Testis (tissue), 3 donors: Measurements from ENCODE around the gene CDK18. TPM values are rescaled to one million over a fixed set of nuclear protein-coding genes. Genes with fewer than 3 reads are reported as not detected.
A peak's percentile ranks its signal among the peaks of the same experiment; 100 is the strongest.

Experiments used
- DNase-seq: peaks from one replicate; pipeline ENCODE4 v3.0.0-alpha.2; 2019
- H3K27ac ChIP-seq, 2 donors: fragments of 200-600 bp; sonication (generic); one replicate each; pipeline ENCODE4 v1.5.1; 2019
- H3K27me3 ChIP-seq: fragments of 200-600 bp; sonication (generic); one replicate; pipeline ENCODE4 v1.5.1; 2019
- H3K36me3 ChIP-seq: fragments of 200-600 bp; sonication (generic); one replicate; pipeline ENCODE4 v1.5.1; 2017; ENCODE audit warnings: low read depth; ENCODE audit errors: missing control alignments
- H3K4me1 ChIP-seq: fragments of 200-600 bp; sonication (generic); one replicate; pipeline ENCODE4 v1.5.1; 2019
- H3K4me3 ChIP-seq, 2 donors: fragments of 200-600 bp; sonication (generic); one replicate each; pipeline ENCODE4 v1.5.1; 2017 to 2019
- H3K9me3 ChIP-seq: fragments of 200-600 bp; sonication (generic); one replicate; pipeline ENCODE4 v1.5.1; 2017
- POLR2A ChIP-seq: fragments of 450-650 bp; IDR thresholded peaks from one replicate; pipeline ENCODE4 v1.6.1; 2017; ENCODE audit warnings: antibody characterized with exemption, mild to moderate bottlenecking, moderate library complexity
- WGBS, 2 donors: methylation state at CpG; one replicate each; pipeline ENCODE4 v1.1.5; 2018; 5-methylcytosine and 5-hydroxymethylcytosine counted together
- intact Hi-C: fragments of 100-400 bp; cut with DNase I; formaldehyde crosslinking; loops from one replicate; pipeline ENCODE4 v1.15.1; 2023; ENCODE audit warnings: low total_unique reads
- polyA plus RNA-seq: library from polyadenylated mRNA; stranded (reverse); fragments of 350-450 nt; fragmentation: Illumina TruSeq; extraction: RNeasy Lipid Tissue Mini Kit (QIAGEN cat#74804); gene quantifications from one replicate; pipeline ENCODE4 v1.2.3, GENCODE V29; 2014; ENCODE audit warnings: low read depth, low replicate concordance; ENCODE audit not compliant: insufficient read depth
- total RNA-seq, 2 donors: library from RNA; depleted of rRNA; stranded (reverse); fragments of >200 nt; gene quantifications; one replicate each; pipeline ENCODE4 v1.2.3, GENCODE V29; 2016
- TF ChIP-seq, protein P1 (sequence below), 3 experiments: fragments of 450-650 bp in 2 of 3; fragments of 200-600 bp in 1 of 3; sonication (generic) in 1 of 3; IDR thresholded peaks; one replicate each; pipeline ENCODE4 v1.5.1; 2016 to 2019; ENCODE audit warnings: antibody characterized with exemption in 3 of 3, mild to moderate bottlenecking in 2 of 3, moderate library complexity in 1 of 3

Gene CDK18
- total and polyA plus RNA-seq, 3 donors from 2014 or later, result 6.5 to 9.2 (median 8.5) TPM

DNA sequence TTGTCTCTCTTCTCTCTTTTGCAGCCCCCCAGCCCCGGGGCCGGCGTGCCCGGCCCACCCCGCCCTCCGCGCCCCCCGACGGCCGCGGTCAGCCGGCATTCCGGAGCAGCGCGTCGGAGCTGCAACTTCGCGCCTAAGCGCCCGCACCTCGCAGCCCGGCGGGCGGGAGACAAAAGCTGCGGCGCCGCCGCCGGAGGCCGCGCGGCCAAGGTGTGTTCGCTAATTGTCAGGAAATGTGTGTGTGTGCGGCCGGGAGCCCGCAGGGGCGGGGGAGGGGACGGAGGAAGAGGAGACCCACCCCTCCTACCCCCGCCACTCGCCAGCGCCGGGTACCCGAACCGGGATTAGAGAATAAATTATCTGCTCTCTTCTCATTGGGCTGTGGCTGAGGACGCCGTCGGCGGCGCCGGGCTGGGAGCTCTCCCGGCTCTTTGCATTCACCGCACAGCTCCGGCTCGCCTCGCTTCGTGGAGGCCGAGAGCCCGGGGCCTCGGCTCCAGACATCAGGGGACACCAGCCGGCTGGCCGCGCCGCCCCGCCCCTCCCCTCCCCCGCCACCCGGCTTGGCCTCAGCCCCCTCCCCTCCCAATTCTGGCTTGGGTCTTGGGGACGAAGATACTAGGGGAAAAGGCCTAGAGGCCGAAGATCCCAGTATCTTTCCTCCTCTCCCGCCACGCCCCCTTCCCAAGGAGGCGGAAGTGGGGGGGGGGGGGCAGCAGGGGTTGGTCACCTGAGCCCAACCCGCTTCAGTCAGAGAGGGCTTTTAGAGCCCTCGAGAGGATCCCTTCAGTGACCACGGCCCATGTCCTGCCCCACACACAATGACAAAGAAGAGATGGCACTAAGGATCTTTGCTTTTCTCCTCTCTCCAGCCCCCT is 47.4 kb upstream of the CDK18 start:
- DNase-seq, result no peak
- TF ChIP-seq, protein P1, sequence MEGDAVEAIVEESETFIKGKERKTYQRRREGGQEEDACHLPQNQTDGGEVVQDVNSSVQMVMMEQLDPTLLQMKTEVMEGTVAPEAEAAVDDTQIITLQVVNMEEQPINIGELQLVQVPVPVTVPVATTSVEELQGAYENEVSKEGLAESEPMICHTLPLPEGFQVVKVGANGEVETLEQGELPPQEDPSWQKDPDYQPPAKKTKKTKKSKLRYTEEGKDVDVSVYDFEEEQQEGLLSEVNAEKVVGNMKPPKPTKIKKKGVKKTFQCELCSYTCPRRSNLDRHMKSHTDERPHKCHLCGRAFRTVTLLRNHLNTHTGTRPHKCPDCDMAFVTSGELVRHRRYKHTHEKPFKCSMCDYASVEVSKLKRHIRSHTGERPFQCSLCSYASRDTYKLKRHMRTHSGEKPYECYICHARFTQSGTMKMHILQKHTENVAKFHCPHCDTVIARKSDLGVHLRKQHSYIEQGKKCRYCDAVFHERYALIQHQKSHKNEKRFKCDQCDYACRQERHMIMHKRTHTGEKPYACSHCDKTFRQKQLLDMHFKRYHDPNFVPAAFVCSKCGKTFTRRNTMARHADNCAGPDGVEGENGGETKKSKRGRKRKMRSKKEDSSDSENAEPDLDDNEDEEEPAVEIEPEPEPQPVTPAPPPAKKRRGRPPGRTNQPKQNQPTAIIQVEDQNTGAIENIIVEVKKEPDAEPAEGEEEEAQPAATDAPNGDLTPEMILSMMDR (IDR thresholded peaks at IDR 0.05), result no peak
- no peak for TF ChIP-seq POLR2A
- Histone ChIP-seq H3K27ac (no peak overlapping the region), H3K9me3 (no peaks in the 10 kb centered on the region), H3K4me1 (peaks cover 27% of the 10 kb centered on the region), H3K27me3 (no peaks in the 10 kb centered on the region), H3K4me3 (peak overlapping the region; percentile 32 to 36), H3K36me3 (no peaks in the 10 kb centered on the region)
- 3 to 5% methylated on average over 49 to 51 of the region's 74 CpGs for WGBS, 2 donors
- intact Hi-C loops, result no loop called here

DNA sequence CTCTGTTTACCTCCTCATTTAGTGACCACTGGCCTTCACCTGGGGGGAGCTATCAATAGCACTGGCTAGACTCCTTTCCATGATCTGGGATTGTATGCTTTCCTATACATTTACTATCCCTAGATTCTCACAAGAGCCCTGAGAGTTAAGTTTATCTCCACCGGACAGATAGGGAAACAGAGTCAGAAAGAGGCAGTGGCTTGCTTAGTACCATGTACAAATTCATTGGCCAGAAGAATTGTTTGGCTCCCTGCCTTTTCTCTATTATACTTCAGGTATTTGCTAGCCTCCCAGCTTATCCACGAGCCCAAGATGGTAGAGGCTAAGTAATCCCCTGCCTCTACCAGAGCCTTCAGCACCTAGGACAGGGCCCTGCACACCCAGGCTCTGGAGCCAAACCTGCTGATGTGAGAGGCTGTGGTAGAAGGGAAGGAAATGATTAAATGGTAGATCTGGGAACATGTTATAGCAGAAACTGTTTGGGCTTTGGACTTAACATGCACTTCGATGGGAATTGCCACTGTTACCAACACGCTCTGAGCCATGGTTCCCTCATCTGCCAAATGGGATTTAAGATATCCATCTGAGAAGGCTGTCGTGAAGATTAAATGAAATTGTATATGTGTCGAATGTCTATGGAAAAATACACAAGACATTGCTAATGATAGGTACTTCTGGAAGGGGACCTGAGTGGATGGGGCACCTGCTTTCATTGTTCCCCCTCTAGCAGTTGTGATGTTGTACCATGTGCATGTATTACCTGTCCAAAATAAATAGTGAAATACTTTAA is 45.5 kb upstream of the CDK18 start:
- H3K27me3 ChIP-seq, result no peaks in the 10 kb centered on the region
- 51 to 62% methylated on average over 6 of the region's 6 CpGs for WGBS, 2 donors
- H3K36me3 ChIP-seq, result no peaks in the 10 kb centered on the region
- H3K4me1 ChIP-seq, result peaks cover 20% of the 10 kb centered on the region
- TF ChIP-seq, protein P1 (IDR thresholded peaks at IDR 0.05), result no peak
- TF ChIP-seq POLR2A, result no peak
- no peak overlapping the region for H3K27ac ChIP-seq
- DNase-seq, result no peak
- no peaks in the 10 kb centered on the region for H3K9me3 ChIP-seq
- intact Hi-C loops, result no loop called here
- no peak overlapping the region for H3K4me3 ChIP-seq

- Histone ChIP-seq H3K4me3 (no peak overlapping the region), H3K4me1 (peaks cover 15% of the 10 kb centered on the region), H3K27ac (no peak overlapping the region), H3K36me3 (no peaks in the 10 kb centered on the region), H3K27me3 (no peaks in the 10 kb centered on the region), H3K9me3 (no peaks in the 10 kb centered on the region)
- WGBS, 2 donors, result 38 to 84% methylated on average over 2 of the region's 2 CpGs
- intact Hi-C loops, result no loop called here
- TF ChIP-seq POLR2A, result no peak
- TF ChIP-seq, protein P1 (IDR thresholded peaks at IDR 0.05), result no peak
- no peak for DNase-seq
These were observed 39.1 kb upstream of the CDK18 start for GRCh38 chr1:205465392-205465791.

- Histone ChIP-seq H3K27me3 (no peaks in the 10 kb centered on the region), H3K4me1 (peaks cover 15% of the 10 kb centered on the region), H3K9me3 (no peaks in the 10 kb centered on the region), H3K36me3 (no peaks in the 10 kb centered on the region), H3K4me3 (no peak overlapping the region), H3K27ac (no peak overlapping the region)
- TF ChIP-seq, protein P1 (IDR thresholded peaks at IDR 0.05), result no peak
- TF ChIP-seq POLR2A, result no peak
- 32 to 41% methylated on average over 7 of the region's 7 CpGs for WGBS, 2 donors
- intact Hi-C loops, result no loop called here
- DNase-seq, result no peak
These were observed 37.8 kb upstream of the CDK18 start for GRCh38 chr1:205466595-205467220.
